IMR-90 (cell line): ENCODE measurements around the gene OTUD5.

Experiments
- CEBPB ChIP-seq: IDR thresholded peaks from 2 replicates; pipeline ENCODE4 v1.6.1; 2012; ENCODE audit warnings: low read depth, low read length, improper control_type of control experiment
- CTCF ChIP-seq: conservative IDR thresholded peaks from 2 replicates; pipeline ENCODE4 v1.5.1; 2012; ENCODE audit warnings: mild to moderate bottlenecking, low read depth, low read length, improper control_type of control experiment
- ELK1 ChIP-seq: fragments of 150-350 bp; IDR thresholded peaks from 2 replicates; pipeline ENCODE4 v1.6.1; 2016; ENCODE audit warnings: low read depth, mild to moderate bottlenecking, low read length, moderate library complexity, borderline replicate concordance
- POLR2A ChIP-seq: IDR thresholded peaks from 2 replicates; pipeline ENCODE4 v1.6.1; 2012; ENCODE audit warnings: mild to moderate bottlenecking, low read depth, low read length

- TF ChIP-seq POLR2A = no peak
- TF ChIP-seq ELK1 = no peak
- TF ChIP-seq CTCF = no peak
- no peak for TF ChIP-seq CEBPB
Observed at GRCh38 chrX:48971249-48972219, 14.1 kb upstream of the OTUD5 start, which contains the start of gene KCND1.
